K562 (cell line): ENCODE data around the gene NT5C2. TPM values are rescaled to one million over a fixed set of nuclear protein-coding genes. Genes with fewer than 3 reads are reported as not detected.

Experiments
- DMBX1 ChIP-seq: fragments of 250-450 bp; sonication (Bioruptor Pico); IDR thresholded peaks from 2 replicates; pipeline ENCODE4 v1.8.0; 2022; ENCODE audit warnings: inconsistent platforms, mild to moderate bottlenecking, moderate library complexity, borderline replicate concordance
- HDAC1 ChIP-seq, 2 experiments: fragments of 450-650 bp; IDR thresholded peaks; 2 replicates each; pipeline ENCODE4 v1.6.1; 2016 to 2017; ENCODE audit warnings: inconsistent platforms in 1 of 2, mild to moderate bottlenecking in 1 of 2, moderate library complexity in 1 of 2
- POLR2B ChIP-seq: fragments of 450-650 bp; IDR thresholded peaks from 2 replicates; pipeline ENCODE4 v1.6.1; 2018; ENCODE audit warnings: low read depth; ENCODE audit not compliant: partially characterized antibody
- RBM22 ChIP-seq: fragments of 200-400 bp; formaldehyde crosslinking; IDR thresholded peaks from 2 replicates; pipeline ENCODE4 v1.6.1; 2018; ENCODE audit warnings: low read length, low read depth; ENCODE audit not compliant: poor library complexity, severe bottlenecking
- RUNX1 ChIP-seq: sonication (generic); IDR thresholded peaks from 2 replicates; pipeline ENCODE4 v1.6.1; 2016; ENCODE audit warnings: antibody characterized with exemption, low read depth
- SMAD2 ChIP-seq: fragments of 150-350 bp; IDR thresholded peaks from 2 replicates; pipeline ENCODE4 v1.6.1; 2014; ENCODE audit warnings: low read depth, mild to moderate bottlenecking, low read length
- ZNF436 ChIP-seq: fragments of 250-450, 450-650 bp; sonication (Bioruptor Pico); formaldehyde crosslinking; IDR thresholded peaks from 2 replicates; pipeline ENCODE4 v1.7.0; 2020; ENCODE audit warnings: mild to moderate bottlenecking
- ZNF780A ChIP-seq: fragments of 250-450 bp; sonication (Bioruptor Pico); IDR thresholded peaks from 2 replicates; pipeline ENCODE4 v1.5.0; 2021; ENCODE audit warnings: mild to moderate bottlenecking
- ZSCAN32 ChIP-seq: fragments of 450-650 bp; formaldehyde crosslinking; IDR thresholded peaks from 2 replicates; pipeline ENCODE4 v1.4.0; 2020; ENCODE audit warnings: mild to moderate bottlenecking, moderate library complexity
- polyA plus RNA-seq, 8 experiments: library from polyadenylated mRNA; depleted of rRNA in 4 of 8; stranded (reverse) in 5 of 8; unstranded in 3 of 8; fragments of >200 nt; fragmentation: Nextera tagmentation in 2 of 8; fragmentation: Illumina TruSeq in 1 of 8; extraction: Ambion mirVana in 2 of 8; extraction: Trizol in 1 of 8; gene quantifications; 2 replicates each; pipeline versions ENCODE4 v1.2.1 to v1.2.3, GENCODE V29; 2011 to 2014; ENCODE audit warnings: inconsistent platforms in 1 of 8, missing spikeins in 1 of 8
- total RNA-seq, 7 experiments: library from RNA; depleted of rRNA in 6 of 7; stranded (reverse); fragments of >200 nt in 6 of 7; fragmentation: Illumina TruSeq in 2 of 7; extraction: Trizol in 2 of 7; gene quantifications; 2 replicates each; pipeline versions ENCODE4 v1.2.1 to v1.2.3, GENCODE V29; 2011 to 2021; ENCODE audit warnings: low replicate concordance in 1 of 7
- TF ChIP-seq, protein P1 (sequence below): sonication (generic); formaldehyde crosslinking; IDR thresholded peaks from 2 replicates; pipeline ENCODE4 v1.8.1; 2023; ENCODE audit warnings: mild to moderate bottlenecking, missing genetic modification reagents
- TF ChIP-seq, protein P2 (sequence below): fragments of 450-650 bp; IDR thresholded peaks from 2 replicates; pipeline ENCODE4 v1.6.1; 2016; ENCODE audit warnings: mild to moderate bottlenecking, moderate library complexity
- TF ChIP-seq, protein P3 (sequence below): fragments of 250-450 bp; sonication (Bioruptor Pico); IDR thresholded peaks from 2 replicates; pipeline ENCODE4 v1.9.0; 2021; ENCODE audit warnings: mild to moderate bottlenecking, inconsistent platforms

The NT5C2 gene
- total and polyA plus RNA-seq, 9 of the 15 experiments (the other 6 are each of a cell fraction or from before 2014, with no cell fraction given), result 11.3 to 45.2 (median 27.7) TPM

DNA sequence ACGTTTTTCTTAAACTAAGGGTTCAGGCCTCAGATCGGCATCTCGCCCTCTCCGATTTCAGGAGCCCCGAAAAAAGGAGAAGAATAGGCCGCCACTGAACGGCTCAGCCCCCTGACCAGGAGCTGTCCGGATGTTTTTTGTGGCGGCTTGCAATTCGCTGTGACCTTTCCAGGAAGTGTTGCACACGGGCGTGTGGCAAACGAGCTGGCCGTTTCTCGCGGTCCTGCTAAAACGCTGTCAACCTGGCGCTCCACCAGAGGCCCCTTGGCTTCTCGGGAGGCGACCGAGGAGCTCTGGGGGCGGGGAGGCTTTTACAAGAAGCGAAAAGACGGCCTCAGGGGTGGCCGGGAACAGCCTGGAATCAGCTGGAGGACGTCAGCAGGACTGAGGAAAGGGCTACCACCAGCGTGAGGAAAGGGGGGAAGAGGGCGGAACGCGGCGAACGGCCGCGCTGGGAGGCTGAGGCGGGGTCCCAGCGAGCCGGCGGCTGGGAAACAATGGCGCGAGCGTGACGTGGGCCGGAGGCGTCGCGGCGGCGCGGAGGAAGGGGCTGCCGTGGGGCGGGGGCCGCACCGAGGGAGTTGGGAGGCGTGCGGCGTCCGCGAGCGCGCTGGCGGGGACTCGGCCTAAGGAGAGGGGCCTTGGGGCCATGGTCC, 493 bp downstream of the NT5C2 start (continued):
- TF ChIP-seq SMAD2 (no peak), ZNF780A (no peak), HDAC1 (IDR thresholded peaks at IDR 0.05) (0 out of 4 replicates have a peak, but pooled peaks of 1 of the 2 experiments have one; percentile 33), DMBX1 (CRISPR knock-in tag) (no peak), RBM22 (peak; percentile 66), ZSCAN32 (CRISPR knock-in tag) (no peak), RUNX1 (no peak), ZNF436 (CRISPR knock-in tag) (no peak), POLR2B (no peak)
- TF ChIP-seq, protein P1, sequence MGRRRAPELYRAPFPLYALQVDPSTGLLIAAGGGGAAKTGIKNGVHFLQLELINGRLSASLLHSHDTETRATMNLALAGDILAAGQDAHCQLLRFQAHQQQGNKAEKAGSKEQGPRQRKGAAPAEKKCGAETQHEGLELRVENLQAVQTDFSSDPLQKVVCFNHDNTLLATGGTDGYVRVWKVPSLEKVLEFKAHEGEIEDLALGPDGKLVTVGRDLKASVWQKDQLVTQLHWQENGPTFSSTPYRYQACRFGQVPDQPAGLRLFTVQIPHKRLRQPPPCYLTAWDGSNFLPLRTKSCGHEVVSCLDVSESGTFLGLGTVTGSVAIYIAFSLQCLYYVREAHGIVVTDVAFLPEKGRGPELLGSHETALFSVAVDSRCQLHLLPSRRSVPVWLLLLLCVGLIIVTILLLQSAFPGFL (CRISPR knock-in tag), result no peak
- TF ChIP-seq, protein P2, sequence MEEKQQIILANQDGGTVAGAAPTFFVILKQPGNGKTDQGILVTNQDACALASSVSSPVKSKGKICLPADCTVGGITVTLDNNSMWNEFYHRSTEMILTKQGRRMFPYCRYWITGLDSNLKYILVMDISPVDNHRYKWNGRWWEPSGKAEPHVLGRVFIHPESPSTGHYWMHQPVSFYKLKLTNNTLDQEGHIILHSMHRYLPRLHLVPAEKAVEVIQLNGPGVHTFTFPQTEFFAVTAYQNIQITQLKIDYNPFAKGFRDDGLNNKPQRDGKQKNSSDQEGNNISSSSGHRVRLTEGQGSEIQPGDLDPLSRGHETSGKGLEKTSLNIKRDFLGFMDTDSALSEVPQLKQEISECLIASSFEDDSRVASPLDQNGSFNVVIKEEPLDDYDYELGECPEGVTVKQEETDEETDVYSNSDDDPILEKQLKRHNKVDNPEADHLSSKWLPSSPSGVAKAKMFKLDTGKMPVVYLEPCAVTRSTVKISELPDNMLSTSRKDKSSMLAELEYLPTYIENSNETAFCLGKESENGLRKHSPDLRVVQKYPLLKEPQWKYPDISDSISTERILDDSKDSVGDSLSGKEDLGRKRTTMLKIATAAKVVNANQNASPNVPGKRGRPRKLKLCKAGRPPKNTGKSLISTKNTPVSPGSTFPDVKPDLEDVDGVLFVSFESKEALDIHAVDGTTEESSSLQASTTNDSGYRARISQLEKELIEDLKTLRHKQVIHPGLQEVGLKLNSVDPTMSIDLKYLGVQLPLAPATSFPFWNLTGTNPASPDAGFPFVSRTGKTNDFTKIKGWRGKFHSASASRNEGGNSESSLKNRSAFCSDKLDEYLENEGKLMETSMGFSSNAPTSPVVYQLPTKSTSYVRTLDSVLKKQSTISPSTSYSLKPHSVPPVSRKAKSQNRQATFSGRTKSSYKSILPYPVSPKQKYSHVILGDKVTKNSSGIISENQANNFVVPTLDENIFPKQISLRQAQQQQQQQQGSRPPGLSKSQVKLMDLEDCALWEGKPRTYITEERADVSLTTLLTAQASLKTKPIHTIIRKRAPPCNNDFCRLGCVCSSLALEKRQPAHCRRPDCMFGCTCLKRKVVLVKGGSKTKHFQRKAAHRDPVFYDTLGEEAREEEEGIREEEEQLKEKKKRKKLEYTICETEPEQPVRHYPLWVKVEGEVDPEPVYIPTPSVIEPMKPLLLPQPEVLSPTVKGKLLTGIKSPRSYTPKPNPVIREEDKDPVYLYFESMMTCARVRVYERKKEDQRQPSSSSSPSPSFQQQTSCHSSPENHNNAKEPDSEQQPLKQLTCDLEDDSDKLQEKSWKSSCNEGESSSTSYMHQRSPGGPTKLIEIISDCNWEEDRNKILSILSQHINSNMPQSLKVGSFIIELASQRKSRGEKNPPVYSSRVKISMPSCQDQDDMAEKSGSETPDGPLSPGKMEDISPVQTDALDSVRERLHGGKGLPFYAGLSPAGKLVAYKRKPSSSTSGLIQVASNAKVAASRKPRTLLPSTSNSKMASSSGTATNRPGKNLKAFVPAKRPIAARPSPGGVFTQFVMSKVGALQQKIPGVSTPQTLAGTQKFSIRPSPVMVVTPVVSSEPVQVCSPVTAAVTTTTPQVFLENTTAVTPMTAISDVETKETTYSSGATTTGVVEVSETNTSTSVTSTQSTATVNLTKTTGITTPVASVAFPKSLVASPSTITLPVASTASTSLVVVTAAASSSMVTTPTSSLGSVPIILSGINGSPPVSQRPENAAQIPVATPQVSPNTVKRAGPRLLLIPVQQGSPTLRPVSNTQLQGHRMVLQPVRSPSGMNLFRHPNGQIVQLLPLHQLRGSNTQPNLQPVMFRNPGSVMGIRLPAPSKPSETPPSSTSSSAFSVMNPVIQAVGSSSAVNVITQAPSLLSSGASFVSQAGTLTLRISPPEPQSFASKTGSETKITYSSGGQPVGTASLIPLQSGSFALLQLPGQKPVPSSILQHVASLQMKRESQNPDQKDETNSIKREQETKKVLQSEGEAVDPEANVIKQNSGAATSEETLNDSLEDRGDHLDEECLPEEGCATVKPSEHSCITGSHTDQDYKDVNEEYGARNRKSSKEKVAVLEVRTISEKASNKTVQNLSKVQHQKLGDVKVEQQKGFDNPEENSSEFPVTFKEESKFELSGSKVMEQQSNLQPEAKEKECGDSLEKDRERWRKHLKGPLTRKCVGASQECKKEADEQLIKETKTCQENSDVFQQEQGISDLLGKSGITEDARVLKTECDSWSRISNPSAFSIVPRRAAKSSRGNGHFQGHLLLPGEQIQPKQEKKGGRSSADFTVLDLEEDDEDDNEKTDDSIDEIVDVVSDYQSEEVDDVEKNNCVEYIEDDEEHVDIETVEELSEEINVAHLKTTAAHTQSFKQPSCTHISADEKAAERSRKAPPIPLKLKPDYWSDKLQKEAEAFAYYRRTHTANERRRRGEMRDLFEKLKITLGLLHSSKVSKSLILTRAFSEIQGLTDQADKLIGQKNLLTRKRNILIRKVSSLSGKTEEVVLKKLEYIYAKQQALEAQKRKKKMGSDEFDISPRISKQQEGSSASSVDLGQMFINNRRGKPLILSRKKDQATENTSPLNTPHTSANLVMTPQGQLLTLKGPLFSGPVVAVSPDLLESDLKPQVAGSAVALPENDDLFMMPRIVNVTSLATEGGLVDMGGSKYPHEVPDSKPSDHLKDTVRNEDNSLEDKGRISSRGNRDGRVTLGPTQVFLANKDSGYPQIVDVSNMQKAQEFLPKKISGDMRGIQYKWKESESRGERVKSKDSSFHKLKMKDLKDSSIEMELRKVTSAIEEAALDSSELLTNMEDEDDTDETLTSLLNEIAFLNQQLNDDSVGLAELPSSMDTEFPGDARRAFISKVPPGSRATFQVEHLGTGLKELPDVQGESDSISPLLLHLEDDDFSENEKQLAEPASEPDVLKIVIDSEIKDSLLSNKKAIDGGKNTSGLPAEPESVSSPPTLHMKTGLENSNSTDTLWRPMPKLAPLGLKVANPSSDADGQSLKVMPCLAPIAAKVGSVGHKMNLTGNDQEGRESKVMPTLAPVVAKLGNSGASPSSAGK, result no peak
- TF ChIP-seq, protein P3, sequence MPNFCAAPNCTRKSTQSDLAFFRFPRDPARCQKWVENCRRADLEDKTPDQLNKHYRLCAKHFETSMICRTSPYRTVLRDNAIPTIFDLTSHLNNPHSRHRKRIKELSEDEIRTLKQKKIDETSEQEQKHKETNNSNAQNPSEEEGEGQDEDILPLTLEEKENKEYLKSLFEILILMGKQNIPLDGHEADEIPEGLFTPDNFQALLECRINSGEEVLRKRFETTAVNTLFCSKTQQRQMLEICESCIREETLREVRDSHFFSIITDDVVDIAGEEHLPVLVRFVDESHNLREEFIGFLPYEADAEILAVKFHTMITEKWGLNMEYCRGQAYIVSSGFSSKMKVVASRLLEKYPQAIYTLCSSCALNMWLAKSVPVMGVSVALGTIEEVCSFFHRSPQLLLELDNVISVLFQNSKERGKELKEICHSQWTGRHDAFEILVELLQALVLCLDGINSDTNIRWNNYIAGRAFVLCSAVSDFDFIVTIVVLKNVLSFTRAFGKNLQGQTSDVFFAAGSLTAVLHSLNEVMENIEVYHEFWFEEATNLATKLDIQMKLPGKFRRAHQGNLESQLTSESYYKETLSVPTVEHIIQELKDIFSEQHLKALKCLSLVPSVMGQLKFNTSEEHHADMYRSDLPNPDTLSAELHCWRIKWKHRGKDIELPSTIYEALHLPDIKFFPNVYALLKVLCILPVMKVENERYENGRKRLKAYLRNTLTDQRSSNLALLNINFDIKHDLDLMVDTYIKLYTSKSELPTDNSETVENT, result no peak
